Measurements from ENCODE around the gene PSME2. TPM values are rescaled to one million over a fixed set of nuclear protein-coding genes. Genes with fewer than 3 reads are reported as not detected.
A peak's percentile ranks its signal among the peaks of the same experiment; 100 is the strongest.

The PSME2 gene
- total and polyA plus RNA-seq, 2 of the 13 experiments (the other 11 are each of a cell fraction or from before 2014, with no cell fraction given) = 332 to 716 TPM

DNA sequence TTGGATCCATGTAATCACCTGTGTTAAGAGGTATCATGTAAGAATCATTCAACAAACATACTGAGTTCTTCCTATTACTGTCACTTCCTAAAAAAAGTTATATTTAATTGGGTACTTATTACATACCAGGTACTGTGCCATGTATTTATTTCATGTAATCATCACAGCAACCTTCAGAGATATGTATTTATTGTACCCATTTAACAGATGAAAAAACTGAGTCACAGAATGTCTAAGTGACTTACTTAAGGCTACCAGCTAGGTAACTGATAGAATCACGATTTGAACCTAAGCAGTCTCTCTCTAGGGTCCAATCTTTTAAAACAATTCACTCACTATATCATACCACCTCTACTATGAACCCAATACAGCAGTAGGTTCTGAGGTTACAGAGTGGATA is 2.0 kb downstream of the PSME2 start:
- H3K27me3 ChIP-seq (ENCODE audit: control insufficient read depth in 1 of 2, insufficient read depth in 2 of 2, low read length in 2 of 2) = peaks cover 0 to 3% of the 10 kb centered on the region in 2 experiments; a peak in 1 of 5 replicates
- FAIRE-seq (no peak), DNase-seq (ENCODE audit: low spot score) (no peak), ATAC-seq (no peak)
- no peak overlapping the region for H2AFZ ChIP-seq (ENCODE audit: low read length)
- POLR2A ChIA-PET = interaction anchor here (0.7 to 22.7 kb wide), 6 partner anchors 8 to 127 kb away, joined by 4 to 977 read pairs (median 108); partner anchors contain the start of genes DCAF11, IRF9, NRL and PCK2
- CTCF ChIA-PET (ENCODE audit: low intra/inter-chr PET ratio, low total read pairs) = no interaction called here
- H3K4me1 ChIP-seq (ENCODE audit: insufficient read depth, low read length) = peaks cover 63% of the 10 kb centered on the region
- no TSS peak for BruUV-seq (replicated peaks)
- WGBS (ENCODE audit: low lambda C conversion rate) = 91% methylated on average over 1 of the region's 1 CpG
- H3K4me2 ChIP-seq (ENCODE audit: low read depth, low read length) = peak overlapping the region; percentile 98; the same call in 1 of the 2 replicates
- no peak overlapping the region for H3K4me3 ChIP-seq (replicated peaks in 1 of 3; ENCODE audit: insufficient read depth in 1 of 3, low read depth in 2 of 3, low read length in 3 of 3)
- H3K9me3 ChIP-seq (ENCODE audit: low read length) = no peaks in the 10 kb centered on the region
- H3K79me2 ChIP-seq (ENCODE audit: insufficient read depth, low read length) = peaks cover 52% of the 10 kb centered on the region
- peak overlapping the region; percentile 0; the same call in 1 of the 2 replicates for H3K9ac ChIP-seq (ENCODE audit: insufficient read depth, low read depth, low read length)
- in situ Hi-C loops (cut with HindIII; ENCODE audit: extremely low pct_ligation_motif_present, low pct_unique_long_range_greater_than_20kb) = loop anchor here (25.0 kb wide), 1 partner anchor 832 kb away; the partner anchor contains the start of genes BCL2L2, PABPN1 and PPP1R3E
- H3K27ac ChIP-seq (ENCODE audit: extremely low read length, insufficient read depth, low read length) = no peak overlapping the region
- peaks cover 14 to 29% of the 10 kb centered on the region in 2 experiments for H3K36me3 ChIP-seq (replicated peaks in 1 of 2; ENCODE audit: control insufficient read depth in 1 of 2, insufficient read depth in 2 of 2, low read length in 2 of 2)
- intact Hi-C loops (cut with micrococcal nuclease; ENCODE audit: unreplicated experiment) = no loop called here
- H4K20me1 ChIP-seq (ENCODE audit: insufficient read depth, low read length) = peaks cover 8% of the 10 kb centered on the region
- no peak for TF ChIP-seq PHF5A (CRISPR knock-in tag; IDR thresholded peaks at IDR 0.05; ENCODE audit: low read depth, unreplicated experiment)
- TF ChIP-seq FOXA3 (CRISPR knock-in tag; IDR thresholded peaks at IDR 0.05) = no peak
- TF ChIP-seq ZMAT3 (CRISPR knock-in tag; conservative IDR thresholded peaks at IDR 0.05) = 0 out of 2 replicates have a peak, but pooled peaks have one; percentile 45
- TF ChIP-seq ZFP1 (CRISPR knock-in tag; IDR thresholded peaks at IDR 0.05) = no peak
- no peak for TF ChIP-seq ZNF451 (CRISPR knock-in tag; IDR thresholded peaks at IDR 0.05)
- TF ChIP-seq ZNF251 (CRISPR knock-in tag; IDR thresholded peaks at IDR 0.05) = no peak
- no peak for TF ChIP-seq TBL1XR1 (IDR thresholded peaks at IDR 0.05; ENCODE audit: borderline replicate concordance, low read length, partially characterized antibody)
- TF ChIP-seq, protein P1, sequence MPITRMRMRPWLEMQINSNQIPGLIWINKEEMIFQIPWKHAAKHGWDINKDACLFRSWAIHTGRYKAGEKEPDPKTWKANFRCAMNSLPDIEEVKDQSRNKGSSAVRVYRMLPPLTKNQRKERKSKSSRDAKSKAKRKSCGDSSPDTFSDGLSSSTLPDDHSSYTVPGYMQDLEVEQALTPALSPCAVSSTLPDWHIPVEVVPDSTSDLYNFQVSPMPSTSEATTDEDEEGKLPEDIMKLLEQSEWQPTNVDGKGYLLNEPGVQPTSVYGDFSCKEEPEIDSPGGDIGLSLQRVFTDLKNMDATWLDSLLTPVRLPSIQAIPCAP (CRISPR knock-in tag; IDR thresholded peaks at IDR 0.05; ENCODE audit: low read depth) = no peak
- peak; percentile 81; the same call in 1 of the 2 replicates for TF ChIP-seq SSRP1 (CRISPR knock-in tag; IDR thresholded peaks at IDR 0.05)
- peak; percentile 69; the same call in 1 of the 2 replicates for TF ChIP-seq RCOR2 (CRISPR knock-in tag; IDR thresholded peaks at IDR 0.05)
- TF ChIP-seq ZNF382 (CRISPR knock-in tag; IDR thresholded peaks at IDR 0.05; ENCODE audit: borderline replicate concordance) = no peak
- TF ChIP-seq ZNF430 (CRISPR knock-in tag; IDR thresholded peaks at IDR 0.05) = no peak
- TF ChIP-seq ZKSCAN8 (CRISPR knock-in tag; IDR thresholded peaks at IDR 0.05; ENCODE audit: borderline replicate concordance) = no peak
- peak; percentile 99 for TF ChIP-seq CHD4 (IDR thresholded peaks at IDR 0.05; ENCODE audit: borderline replicate concordance, low read length)
- no peak for TF ChIP-seq ZNF782 (CRISPR knock-in tag; IDR thresholded peaks at IDR 0.05; ENCODE audit: borderline replicate concordance)
- no peak for TF ChIP-seq ZNF605 (CRISPR knock-in tag; IDR thresholded peaks at IDR 0.05)
- no peak for TF ChIP-seq SP1 (IDR thresholded peaks at IDR 0.05)
- TF ChIP-seq SP1 (CRISPR knock-in tag; IDR thresholded peaks at IDR 0.05) = no peak
- TF ChIP-seq ZSCAN20 (CRISPR knock-in tag; IDR thresholded peaks at IDR 0.05; ENCODE audit: borderline replicate concordance) = no peak
- TF ChIP-seq ASH2L (IDR thresholded peaks at IDR 0.05; ENCODE audit: insufficient read length, low read depth, low read length) = peak; percentile 23
- no peak for TF ChIP-seq KLF11 (CRISPR knock-in tag; IDR thresholded peaks at IDR 0.05)
- TF ChIP-seq RFX3 (CRISPR knock-in tag; IDR thresholded peaks at IDR 0.05) = no peak
- TF ChIP-seq ZNF746 (CRISPR knock-in tag; IDR thresholded peaks at IDR 0.05) = no peak
- no peak for TF ChIP-seq ZNF460 (CRISPR knock-in tag; IDR thresholded peaks at IDR 0.05; ENCODE audit: borderline replicate concordance)
- peak; percentile 86 for TF ChIP-seq KDM1A (CRISPR knock-in tag; IDR thresholded peaks at IDR 0.05)
- no peak for TF ChIP-seq SALL2 (CRISPR knock-in tag; IDR thresholded peaks at IDR 0.05)
- no peak for TF ChIP-seq NFE2 (CRISPR knock-in tag; IDR thresholded peaks at IDR 0.05)
- no peak for TF ChIP-seq SOX13 (IDR thresholded peaks at IDR 0.05)
- TF ChIP-seq SOX13 (CRISPR knock-in tag; conservative IDR thresholded peaks at IDR 0.05 in 1 of 2, IDR thresholded peaks at IDR 0.05 in 1 of 2) = no peak
- TF ChIP-seq ZNF629 (CRISPR knock-in tag; conservative IDR thresholded peaks at IDR 0.05) = peak; percentile 98
